GM23338 (cell line): ENCODE measurements around the gene RFX3.

Experiments used
- CTCF ChIP-seq, 2 experiments: fragments of 200-600 bp in 1 of 2; sonication (generic) in 1 of 2; conservative IDR thresholded peaks; 2 replicates each; pipeline versions ENCODE4 v1.5.1 to v1.6.1; 2016 to 2017; ENCODE audit warnings: antibody characterized with exemption in 2 of 2, low read depth in 2 of 2, mild to moderate bottlenecking in 2 of 2, moderate library complexity in 1 of 2
- EZH2phosphoT487 ChIP-seq: fragments of 200-600 bp; sonication (generic); IDR thresholded peaks from one replicate; pipeline ENCODE4 v1.8.1; 2018; ENCODE audit warnings: antibody characterized with exemption; ENCODE audit not compliant: unreplicated experiment
- JUNB ChIP-seq: IDR thresholded peaks from one replicate; pipeline ENCODE4 v1.6.1; 2016; ENCODE audit warnings: antibody characterized with exemption; ENCODE audit not compliant: unreplicated experiment
- POLR2AphosphoS5 ChIP-seq: IDR thresholded peaks from 2 replicates; pipeline ENCODE4 v1.6.1; 2016; ENCODE audit warnings: antibody characterized with exemption, low read depth

GRCh38 chr9:3308609-3309008 is 217.2 kb downstream of the RFX3 start:
- TF ChIP-seq CTCF (conservative IDR thresholded peaks at IDR 0.05; ENCODE audit: low read depth in 2 of 2) (no peak), JUNB (no peak), POLR2AphosphoS5 (no peak), EZH2phosphoT487 (no peak)
